ENCODE results near the gene ASAH2B. TPM values are rescaled to one million over a fixed set of nuclear protein-coding genes. Genes with fewer than 3 reads are reported as not detected.

The ASAH2B gene
- total and polyA plus RNA-seq, 9 donors: 1.6 to 7.0 (median 3.4) TPM

- no peaks in the 10 kb centered on the region for H3K36me3 ChIP-seq
- DNase-seq: no peak
- H3K4me3 ChIP-seq: no peak overlapping the region
- TF ChIP-seq, protein P1, sequence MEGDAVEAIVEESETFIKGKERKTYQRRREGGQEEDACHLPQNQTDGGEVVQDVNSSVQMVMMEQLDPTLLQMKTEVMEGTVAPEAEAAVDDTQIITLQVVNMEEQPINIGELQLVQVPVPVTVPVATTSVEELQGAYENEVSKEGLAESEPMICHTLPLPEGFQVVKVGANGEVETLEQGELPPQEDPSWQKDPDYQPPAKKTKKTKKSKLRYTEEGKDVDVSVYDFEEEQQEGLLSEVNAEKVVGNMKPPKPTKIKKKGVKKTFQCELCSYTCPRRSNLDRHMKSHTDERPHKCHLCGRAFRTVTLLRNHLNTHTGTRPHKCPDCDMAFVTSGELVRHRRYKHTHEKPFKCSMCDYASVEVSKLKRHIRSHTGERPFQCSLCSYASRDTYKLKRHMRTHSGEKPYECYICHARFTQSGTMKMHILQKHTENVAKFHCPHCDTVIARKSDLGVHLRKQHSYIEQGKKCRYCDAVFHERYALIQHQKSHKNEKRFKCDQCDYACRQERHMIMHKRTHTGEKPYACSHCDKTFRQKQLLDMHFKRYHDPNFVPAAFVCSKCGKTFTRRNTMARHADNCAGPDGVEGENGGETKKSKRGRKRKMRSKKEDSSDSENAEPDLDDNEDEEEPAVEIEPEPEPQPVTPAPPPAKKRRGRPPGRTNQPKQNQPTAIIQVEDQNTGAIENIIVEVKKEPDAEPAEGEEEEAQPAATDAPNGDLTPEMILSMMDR (IDR thresholded peaks at IDR 0.05): no peak
- TF ChIP-seq POLR2A (IDR thresholded peaks at IDR 0.05) (no peak), EP300 (IDR thresholded peaks at IDR 0.05) (no peak)
- no peak overlapping the region for H3K27ac ChIP-seq
- intact Hi-C loops (cut with DNase I): no loop called here
- H3K9me3 ChIP-seq: no peaks in the 10 kb centered on the region
- no peaks in the 10 kb centered on the region for H3K4me1 ChIP-seq (ENCODE audit: insufficient read depth)
- no peaks in the 10 kb centered on the region for H3K27me3 ChIP-seq
- 42 to 58% (median 56%) methylated on average over 1 of the region's 1 CpG for WGBS, 3 donors
These were observed 49.5 kb downstream of the ASAH2B start for GRCh38 chr10:50788951-50789945.

DNA sequence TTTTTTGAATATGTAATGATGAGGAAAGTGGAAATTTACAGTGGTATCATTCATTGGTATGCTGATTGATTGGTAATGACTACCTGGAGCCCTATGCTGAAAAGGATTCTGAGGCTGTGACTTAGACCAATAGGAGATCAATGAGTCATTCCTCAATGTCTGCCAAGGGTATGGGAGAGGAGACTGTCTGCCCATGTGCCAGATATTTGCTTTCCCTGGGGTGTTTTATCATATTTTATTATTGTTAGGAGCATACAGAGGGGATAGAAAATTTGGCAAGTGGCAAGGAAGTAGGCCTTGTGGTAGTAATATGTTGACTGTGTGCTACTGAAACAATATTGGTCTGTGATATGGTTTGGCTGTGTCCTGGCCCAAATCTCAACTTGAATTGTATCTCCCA lies 54.8 kb downstream of the ASAH2B start:
- Histone ChIP-seq H3K27ac (no peak overlapping the region), H3K4me3 (no peak overlapping the region), H3K27me3 (no peaks in the 10 kb centered on the region), H3K4me1 (ENCODE audit: insufficient read depth) (no peaks in the 10 kb centered on the region), H3K36me3 (no peaks in the 10 kb centered on the region), H3K9me3 (no peaks in the 10 kb centered on the region)
- no peak for DNase-seq
- TF ChIP-seq POLR2A (IDR thresholded peaks at IDR 0.05) (no peak), EP300 (IDR thresholded peaks at IDR 0.05) (no peak)
- TF ChIP-seq, protein P1 (IDR thresholded peaks at IDR 0.05): no peak
- intact Hi-C loops (cut with DNase I): no loop called here

- intact Hi-C loops (cut with DNase I): no loop called here
These were observed 57.0 kb downstream of the ASAH2B start for GRCh38 chr10:50796693-50797092.

DNA sequence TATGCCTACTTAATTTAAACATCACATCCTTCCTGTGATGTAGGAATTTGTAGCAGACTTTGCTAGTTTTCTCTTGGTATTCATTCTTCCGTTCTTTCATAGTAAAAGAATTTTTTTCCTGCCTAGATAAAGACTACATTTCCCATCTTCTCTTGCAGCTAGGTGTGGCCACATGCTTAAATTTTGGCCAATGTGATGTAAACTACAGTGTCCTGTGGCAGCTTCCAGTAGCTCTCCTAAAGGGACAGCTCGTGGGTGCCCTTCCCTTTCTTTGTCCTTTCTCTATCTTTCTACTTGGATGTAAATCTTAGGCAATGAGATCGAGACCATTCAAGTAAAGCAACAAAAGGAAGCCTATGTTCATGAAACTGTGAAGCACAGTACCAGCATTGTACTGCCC lies 58.6 kb downstream of the ASAH2B start:
- H3K4me3 ChIP-seq: no peak overlapping the region
- no peaks in the 10 kb centered on the region for H3K9me3 ChIP-seq
- no peaks in the 10 kb centered on the region for H3K4me1 ChIP-seq (ENCODE audit: insufficient read depth)
- no peaks in the 10 kb centered on the region for H3K27me3 ChIP-seq
- intact Hi-C loops (cut with DNase I): no loop called here
- DNase-seq: no peak
- WGBS, 3 donors: 65 to 76% (median 68%) methylated on average over 3 of the region's 3 CpGs
- H3K27ac ChIP-seq: no peak overlapping the region
- H3K36me3 ChIP-seq: no peaks in the 10 kb centered on the region
- TF ChIP-seq POLR2A (IDR thresholded peaks at IDR 0.05) (no peak), EP300 (IDR thresholded peaks at IDR 0.05) (no peak)
- TF ChIP-seq, protein P1 (IDR thresholded peaks at IDR 0.05): no peak

More at GRCh38 chr10:50796693-50797092, 57.0 kb downstream of the ASAH2B start:
- H3K4me3 ChIP-seq: no peak overlapping the region
- H3K9me3 ChIP-seq: no peaks in the 10 kb centered on the region
- WGBS, 3 donors: 87 to 89% (median 88%) methylated on average over 1 of the region's 1 CpG
- TF ChIP-seq, protein P1 (IDR thresholded peaks at IDR 0.05): no peak
- TF ChIP-seq POLR2A (IDR thresholded peaks at IDR 0.05): no peak
- TF ChIP-seq EP300 (IDR thresholded peaks at IDR 0.05): no peak
- DNase-seq: no peak
- no peaks in the 10 kb centered on the region for H3K36me3 ChIP-seq
- H3K27ac ChIP-seq: no peak overlapping the region
- H3K4me1 ChIP-seq (ENCODE audit: insufficient read depth): no peaks in the 10 kb centered on the region
- no peaks in the 10 kb centered on the region for H3K27me3 ChIP-seq

Data from ovary (tissue), 9 donors.